GM11168 (cell line): ENCODE results near the gene OR9Q1.
"Not testable (repeated sequence)": the region's sequence is repeated elsewhere in the genome, so short reads cannot be mapped to it uniquely, and the experiment has no call there.

ENCODE experiments used
- in situ Hi-C: fragments of 300-500 bp; cut with MboI; formaldehyde crosslinking; loops from one replicate; pipeline ENCODE4 v1.12.0; 2022; ENCODE audit warnings: low sequenced_read_pairs; ENCODE audit not compliant: unreplicated experiment

The OR9Q1 gene

DNA sequence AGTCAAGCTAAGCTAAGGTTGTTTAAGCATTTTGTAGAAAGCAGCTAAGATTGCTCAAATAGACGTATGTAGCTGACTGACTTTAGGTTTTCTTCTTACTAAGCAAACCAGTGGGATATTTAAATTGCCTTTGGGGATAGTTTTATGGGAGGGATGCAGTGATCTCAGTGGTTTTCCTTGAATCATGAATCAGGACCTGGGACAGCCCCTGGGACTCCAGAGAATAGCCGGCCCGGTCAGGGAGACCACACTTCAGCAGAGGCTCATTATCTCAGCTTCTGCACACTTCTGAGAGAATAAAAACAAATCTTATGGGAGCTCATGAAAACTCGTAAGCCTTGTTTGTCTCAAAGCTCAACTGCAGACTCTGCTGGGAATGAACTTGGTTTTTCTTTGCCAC, 101.8 kb downstream of the OR9Q1 start, which contains the start of gene OR9I1:
TSS of gene OR9I1 (minus strand) at position 62 of the 400 bp plus-strand sequence. CDS start 6,086 bp downstream, outside the sequence.
- in situ Hi-C loops = no loop called here

DNA sequence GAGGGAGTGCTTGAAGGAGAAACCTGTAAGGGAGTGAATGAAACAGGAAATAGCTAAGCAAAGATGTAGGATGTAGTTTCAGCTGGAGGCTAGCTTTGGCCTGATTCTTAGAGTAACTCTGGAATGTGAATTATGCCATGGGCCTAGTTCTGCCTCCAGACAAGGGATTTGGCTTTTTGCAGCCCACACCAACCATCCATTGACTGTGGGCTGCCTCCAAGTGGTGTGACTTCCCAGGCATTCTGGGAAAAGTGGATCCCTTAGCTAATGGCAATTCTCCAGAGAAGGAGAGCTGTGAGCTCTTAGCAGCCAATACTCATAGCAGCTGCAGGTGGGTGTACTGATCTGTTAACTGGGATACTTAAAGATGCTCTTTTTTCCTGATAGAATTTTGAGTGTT, 103.7 kb downstream of the OR9Q1 start:
- in situ Hi-C loops = no loop called here

DNA sequence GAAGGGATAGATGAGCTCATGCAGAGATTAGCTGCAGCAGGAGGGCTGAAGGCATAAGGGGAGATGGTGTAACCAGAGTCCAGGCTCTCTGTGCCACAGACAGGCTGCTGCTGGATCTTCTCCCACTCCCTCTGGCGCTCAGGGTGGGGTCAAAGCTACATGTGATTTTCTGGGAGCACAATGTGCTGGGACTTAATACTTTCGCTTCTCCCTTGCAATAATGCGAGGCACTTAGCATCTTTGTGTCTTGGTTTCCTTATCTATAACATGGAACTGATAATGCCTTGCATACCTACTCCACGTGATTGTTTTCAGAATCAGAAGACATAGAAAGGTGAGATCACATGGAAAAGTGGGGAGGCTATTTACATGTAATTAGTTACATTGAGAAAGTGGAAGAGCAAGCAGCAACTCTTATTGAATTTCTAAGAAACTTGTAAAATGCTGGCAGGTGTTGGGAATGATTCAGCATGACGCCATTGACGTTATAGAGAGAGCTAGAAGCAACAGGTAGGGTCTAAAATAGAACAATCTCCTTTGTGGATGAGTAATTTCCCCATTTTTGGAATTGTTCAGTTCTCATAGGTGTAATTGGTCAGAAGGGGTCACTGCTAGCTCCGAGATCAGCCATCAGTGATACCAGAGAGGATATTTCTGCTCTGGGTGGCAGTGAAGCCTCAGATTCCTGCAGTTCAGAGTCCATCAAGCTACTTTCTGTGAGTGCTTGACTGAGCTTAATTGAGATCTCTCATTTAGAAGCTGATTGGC, 109.8 kb downstream of the OR9Q1 start:
- in situ Hi-C loops = no loop called here

DNA sequence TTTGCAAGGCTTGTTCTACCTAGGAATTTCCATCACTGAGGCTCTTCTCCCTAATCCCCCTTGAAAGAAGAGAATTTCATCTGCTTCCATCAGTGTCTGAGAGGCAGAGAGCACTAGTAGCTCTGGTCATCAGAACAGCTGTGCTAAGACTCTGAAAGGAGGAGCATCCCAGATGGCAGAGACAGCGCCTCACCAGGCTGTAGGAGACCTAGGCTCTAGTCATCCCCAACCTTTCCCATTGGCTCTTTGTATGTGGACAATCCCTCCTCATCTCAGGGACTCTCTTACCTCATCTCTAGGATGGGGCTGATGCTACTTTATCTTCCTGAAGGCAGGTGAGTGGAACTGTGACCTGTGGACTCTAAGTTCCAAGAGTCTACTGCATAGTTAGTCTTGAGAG, 110.5 kb downstream of the OR9Q1 start:
- in situ Hi-C loops = no loop called here

DNA sequence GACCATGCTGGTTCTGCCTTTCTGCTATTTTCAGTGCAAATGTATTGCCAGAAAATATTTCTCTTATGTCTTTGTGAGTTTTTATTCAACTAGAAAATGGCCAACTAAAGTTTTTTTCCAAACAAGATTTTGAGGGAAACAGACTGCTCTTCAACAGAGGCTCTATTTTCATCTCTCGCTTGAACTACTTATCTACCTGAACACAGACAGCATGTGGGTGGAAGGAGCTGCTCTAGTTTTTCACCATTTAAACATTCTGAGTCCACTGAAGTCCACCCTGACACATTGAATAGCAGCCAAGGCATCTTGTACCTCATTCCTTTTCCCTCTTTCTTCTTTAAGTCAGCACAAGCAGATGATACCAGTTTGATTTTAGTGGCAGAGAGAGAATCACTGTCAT, 111.5 kb downstream of the OR9Q1 start:
- in situ Hi-C loops = no loop called here

DNA sequence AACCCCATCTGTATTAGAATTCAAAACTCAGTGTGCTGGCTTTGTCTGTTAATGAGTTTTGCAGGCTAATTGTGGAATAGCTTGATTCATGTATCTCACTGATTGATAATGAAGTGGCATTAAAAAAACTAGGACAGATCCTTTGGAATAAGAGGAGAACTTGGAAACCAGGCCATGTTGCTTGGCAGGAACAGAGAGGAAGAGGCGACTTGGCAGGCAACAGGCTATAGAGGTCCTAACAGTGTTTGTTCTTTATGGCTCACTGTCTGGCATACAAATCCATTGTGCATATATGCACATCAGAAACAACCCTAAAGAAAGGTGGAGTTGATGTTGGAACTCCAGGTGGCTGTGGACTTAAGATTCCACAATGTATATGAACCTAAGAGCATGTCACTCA, 119.1 kb downstream of the OR9Q1 start:
- in situ Hi-C loops = no loop called here

DNA sequence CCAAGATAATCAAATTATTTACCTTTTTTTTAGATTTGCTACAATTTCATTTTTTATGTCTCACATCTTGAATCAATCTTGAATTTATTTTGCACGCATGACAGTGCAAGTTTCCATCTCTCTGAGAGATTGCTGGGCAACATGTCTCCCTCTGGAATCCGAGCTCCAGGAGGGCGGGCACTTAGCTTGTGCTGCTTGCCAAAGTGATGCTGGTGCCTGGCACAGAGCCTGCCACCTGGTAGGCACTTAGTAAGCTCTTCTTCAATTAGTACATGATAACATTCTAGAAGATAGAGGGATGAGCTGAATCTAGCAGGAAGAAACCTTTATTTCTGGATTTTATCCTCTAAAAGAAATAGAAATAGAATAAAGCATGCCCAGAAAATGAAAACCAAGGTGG, 129.1 kb downstream of the OR9Q1 start:
- in situ Hi-C loops = no loop called here

DNA sequence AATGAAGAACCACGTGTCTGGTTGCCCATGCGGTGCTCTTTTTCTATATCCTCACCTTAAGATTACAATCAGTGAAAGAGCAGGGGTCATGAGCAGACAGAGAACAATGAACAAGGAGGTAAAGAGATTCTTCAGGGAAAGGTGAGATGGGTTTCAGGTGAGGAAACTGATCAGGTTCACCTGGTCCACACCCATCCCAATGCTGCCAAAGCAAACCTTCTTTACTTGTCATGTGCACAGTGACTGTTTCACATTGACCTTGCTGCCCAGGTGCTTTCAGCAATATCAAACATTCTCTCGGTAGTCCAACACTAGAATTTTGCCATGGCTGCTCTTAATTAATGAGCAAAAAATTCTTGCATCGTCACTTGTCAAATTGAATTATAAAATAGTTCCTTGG, 140.7 kb downstream of the OR9Q1 start:
- in situ Hi-C loops = no loop called here

DNA sequence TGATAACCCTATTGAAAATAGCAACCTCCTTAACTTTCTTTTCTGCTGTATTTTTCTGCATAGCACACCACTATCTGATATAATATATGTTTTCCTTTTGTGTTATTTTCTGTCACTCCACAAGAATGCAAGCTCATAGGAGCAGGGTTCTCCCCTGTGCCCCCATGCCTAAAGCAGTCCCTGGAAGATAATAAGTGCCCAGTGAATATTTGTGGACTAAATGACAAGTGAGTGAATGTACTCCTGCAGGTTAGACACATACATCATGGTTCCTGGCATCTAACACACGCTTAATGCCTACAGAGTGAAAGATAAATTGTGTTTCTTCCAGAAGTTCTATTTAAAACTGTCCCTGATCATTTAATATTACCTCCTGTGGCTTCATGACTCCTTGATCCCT, 141.3 kb downstream of the OR9Q1 start:
- in situ Hi-C loops = no loop called here

DNA sequence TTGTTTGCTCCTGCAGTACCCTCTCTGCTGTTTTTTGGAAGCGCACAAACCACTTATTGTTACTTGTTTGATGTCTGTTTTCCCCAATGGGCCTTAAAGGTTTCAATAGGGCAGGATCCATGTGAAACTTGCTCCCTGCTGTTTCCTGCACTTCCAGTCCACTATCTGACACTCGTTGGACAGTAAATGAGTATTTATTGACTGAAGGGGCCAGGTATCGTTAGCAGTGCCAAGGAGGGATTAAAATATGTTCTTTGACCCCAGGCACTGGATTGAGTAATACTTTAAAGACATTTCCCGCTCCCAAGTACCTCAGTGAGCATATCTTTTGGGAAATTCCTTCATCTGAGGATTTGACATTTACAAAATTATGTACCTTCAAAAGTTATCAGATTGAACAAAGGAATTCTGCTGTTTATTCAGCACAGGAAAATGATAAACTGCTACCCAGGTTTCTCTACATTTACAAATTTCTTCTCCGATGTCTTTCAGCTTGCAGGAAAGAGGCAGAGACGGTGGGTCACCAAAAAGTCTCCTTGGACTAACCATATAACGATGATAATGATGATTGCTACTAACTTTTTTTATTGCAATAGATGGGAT, 141.9 kb downstream of the OR9Q1 start:
- in situ Hi-C loops = no loop called here

DNA sequence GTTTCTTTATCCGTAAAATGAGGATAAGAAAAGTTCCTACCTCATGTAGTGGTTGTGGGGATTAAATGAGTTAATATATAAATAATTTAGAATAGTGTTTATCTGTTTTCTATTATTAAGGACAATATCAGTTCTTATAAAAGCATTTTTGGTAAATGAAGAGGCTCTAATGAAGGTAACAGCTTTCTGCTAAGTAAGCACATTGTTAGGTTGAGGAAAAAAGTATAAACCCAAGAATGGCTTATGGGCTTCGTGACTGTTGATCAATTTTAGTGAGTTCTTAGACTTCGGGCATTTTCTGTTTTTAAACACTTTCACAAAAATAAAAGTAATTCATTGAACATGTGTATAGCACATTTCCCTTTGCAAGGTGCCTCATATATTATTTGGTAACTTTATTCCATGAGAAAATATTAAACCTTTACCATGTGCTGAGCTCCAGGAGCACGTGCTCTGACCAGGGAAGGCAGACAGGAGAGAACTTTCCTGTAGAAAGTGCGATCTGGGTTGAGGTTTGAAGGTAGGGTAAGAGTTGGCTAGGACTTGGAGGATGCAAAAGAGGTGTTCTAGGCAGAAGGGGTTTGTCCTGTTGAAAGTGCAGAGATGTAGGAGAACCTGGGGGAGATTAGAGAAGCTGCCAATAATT, 153.9 kb downstream of the OR9Q1 start:
- in situ Hi-C loops = no loop called here

DNA sequence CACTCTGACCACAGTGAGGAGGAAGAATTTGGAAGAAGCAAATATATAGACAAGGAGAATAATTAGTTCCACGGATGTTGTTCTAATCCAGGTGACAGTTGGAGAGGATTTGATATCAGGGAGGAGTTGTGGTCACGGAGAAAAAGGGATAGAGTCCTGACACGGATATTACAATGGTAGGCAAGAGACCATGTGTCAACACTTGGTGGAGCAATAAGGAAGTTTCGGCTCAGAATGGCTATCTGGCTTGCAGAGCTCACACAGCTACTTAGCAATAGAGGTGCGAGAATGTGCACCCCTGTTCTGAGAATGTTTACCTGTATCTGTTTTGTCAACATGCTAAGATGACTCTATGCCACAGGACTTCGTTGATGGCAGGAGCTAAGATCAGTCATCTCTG, 154.8 kb downstream of the OR9Q1 start:
- in situ Hi-C loops = no loop called here

DNA sequence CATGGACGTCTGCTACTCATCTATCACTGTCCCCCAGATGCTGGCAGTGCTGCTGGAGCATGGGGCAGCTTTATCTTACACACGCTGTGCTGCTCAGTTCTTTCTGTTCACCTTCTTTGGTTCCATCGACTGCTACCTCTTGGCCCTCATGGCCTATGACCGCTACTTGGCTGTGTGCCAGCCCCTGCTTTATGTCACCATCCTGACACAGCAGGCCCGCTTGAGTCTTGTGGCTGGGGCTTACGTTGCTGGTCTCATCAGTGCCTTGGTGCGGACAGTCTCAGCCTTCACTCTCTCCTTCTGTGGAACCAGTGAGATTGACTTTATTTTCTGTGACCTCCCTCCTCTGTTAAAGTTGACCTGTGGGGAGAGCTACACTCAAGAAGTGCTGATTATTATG, 156.0 kb downstream of the OR9Q1 start:
- in situ Hi-C loops = no loop called here

DNA sequence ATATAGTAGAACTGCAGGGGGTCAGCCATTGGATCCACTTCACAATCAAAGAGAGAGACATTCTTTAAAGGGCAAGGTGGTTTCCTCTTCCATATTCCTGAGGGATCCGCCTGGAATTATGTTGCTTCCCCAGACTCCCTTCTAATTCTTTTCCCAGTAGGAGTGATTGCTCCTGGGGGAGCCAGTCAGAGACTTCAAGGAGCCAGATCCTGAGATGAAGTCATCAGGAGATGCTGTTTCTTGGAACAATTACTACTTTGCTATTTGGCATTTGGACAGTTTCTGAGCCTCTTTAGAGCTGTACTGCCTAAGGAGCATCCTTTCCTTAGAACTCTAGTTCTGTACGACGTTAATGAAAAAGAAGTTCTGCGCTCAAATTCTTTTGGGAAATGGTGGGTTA, 163.3 kb downstream of the OR9Q1 start:
- in situ Hi-C loops = no loop called here

DNA sequence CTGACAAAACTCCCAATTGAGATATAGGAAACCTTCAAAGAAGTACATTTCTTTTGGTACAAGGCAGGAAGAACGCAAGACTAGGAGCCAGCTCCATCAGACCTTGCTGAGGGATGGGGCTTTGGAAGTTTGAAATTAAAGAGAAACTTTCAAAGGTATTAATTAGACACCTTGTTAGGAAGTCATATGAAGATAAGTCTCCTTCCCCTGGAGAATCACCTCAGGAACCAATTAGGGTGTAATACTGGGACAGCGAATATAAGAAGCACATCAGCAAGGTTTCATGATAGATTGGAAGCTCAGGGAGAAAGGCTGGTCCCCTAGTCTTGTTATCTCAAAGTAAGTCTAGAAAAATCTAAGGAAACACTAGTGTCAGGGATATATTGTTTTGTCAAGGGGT, 165.1 kb downstream of the OR9Q1 start, which contains the start of gene OR9Q2:
TSS of gene OR9Q2 (plus strand) at position 301 of the 400 bp plus-strand sequence. CDS start 1,421 bp downstream, outside the sequence.
- in situ Hi-C loops = no loop called here

DNA sequence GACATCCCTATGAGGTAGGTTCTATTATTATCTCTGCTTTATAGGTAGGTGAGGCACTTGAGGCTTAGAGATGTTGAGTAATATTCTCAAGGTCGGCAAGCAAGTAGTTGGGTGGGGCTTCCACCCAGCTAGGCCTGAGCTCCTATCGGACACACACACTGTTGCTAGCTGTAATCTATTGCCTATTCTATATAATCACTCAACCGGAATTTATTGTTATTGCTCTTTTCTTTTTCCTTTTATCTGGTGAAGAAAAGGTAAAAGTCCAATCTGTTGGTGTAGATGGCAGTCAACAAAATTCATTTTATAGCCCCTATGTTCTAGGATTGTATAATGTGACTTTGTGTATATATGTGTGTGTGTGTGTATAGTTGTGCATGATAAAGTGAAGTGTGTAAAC, 168.5 kb downstream of the OR9Q1 start:
- in situ Hi-C loops = no loop called here

DNA sequence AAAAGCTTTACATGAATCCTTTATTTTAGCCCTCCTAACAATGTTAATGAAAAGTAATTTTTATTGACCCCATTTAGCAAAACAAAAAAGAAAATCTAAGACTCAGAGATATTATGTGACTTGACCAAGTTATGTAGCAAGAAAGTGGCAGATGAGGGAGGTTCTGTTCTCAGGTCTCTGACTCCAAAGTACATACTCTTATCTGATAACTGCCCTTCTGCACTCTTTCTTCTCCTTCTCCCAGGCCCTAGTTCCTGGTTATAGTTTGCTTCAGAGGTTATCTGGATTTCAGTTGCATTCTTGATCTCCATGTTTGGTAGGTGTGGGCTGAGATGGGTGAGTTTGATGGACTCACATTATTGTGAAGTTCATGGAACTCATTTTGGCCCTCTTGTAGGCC, 169.7 kb downstream of the OR9Q1 start:
- in situ Hi-C loops = no loop called here

DNA sequence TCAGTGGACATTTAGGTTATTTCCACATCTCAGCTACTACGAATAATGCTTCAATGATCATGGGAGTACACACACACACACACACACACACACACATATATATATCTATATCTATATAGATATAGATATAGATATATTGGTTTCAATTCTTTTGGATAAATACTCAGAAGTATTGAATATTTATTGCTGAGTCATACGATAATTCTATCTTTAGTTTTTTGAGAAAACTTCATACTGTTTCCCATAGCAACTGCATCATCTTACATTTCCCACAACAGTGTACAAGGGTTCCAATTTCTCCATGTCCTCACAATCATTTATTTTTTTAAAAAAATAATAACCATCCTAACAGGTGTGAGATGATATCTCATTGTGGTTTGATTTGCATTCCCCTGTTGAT, 172.3 kb downstream of the OR9Q1 start:
- in situ Hi-C loops = no loop called here

DNA sequence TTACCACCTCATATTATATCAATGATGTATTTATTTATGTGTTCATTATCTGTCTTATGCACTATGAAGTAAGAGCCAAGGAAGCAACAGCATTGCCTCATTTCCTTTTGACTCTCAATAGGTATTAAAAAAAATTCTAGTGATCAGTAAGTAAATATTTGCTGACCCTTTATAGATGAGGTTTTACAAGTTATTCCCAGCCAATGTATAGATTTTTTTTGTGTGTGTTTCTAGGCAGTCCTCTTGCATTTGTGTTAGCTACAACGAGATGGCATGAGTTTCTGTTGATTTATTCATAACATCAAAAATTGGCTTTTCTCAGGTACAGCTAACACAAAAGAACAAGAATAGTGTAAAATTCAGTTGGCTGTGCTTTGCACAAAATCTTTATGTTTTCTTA, 175.6 kb downstream of the OR9Q1 start:
- in situ Hi-C loops = no loop called here

DNA sequence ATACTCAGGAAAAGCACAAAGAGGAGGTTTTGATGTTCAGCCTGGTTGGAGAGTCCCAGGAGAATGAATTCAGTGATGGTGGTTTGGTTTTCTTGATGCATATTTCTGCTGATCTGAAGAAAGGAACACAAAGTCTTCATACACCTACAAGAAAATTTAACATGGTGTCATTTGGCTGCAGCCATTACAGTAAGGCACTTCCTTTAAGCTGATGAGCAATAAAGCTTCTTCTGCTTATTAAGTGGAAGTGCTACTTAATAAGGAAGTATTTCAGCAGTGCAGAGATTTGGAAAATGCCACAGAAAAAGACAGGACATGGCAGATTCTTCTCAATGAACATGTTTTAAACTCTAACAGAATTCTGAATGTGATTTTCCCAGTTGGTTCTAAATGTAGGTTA, 180.4 kb downstream of the OR9Q1 start, which contains the start of gene OR1S2:
TSS of gene OR1S2 (minus strand) at position 101 of the 400 bp plus-strand sequence. CDS start at position 101, 0 bp downstream.
- in situ Hi-C loops = no loop called here

DNA sequence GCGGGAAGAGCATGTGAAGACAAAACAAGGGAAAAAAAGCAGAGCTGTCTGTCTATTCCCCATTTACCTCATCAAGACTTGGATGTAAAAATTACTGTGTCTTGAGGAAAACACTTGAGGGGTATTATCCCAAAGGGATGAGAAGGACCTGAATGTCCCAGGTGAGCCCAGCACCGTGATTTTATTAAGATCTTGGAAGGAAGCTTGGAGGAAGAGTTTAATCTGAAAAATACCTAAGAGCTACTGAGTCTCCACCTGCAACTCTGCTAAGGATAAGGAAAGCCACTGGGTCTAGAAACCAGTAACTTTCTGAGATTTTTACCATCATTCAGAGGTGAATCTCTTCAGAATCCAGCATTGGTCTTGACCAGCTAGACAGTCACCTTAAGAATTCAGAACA, 188.7 kb downstream of the OR9Q1 start, which contains the start of gene OR1S1:
TSS of gene OR1S1 (plus strand) at position 301 of the 400 bp plus-strand sequence.
- in situ Hi-C loops = not testable (repeated sequence)
